Mammary epithelial cell (primary cell): Measurements from ENCODE around the gene OR5B3.

Source experiments
- EZH2 ChIP-seq: IDR thresholded peaks from 2 replicates; pipeline ENCODE4 v1.6.1; 2012; ENCODE audit warnings: low read length, inconsistent platforms, borderline replicate concordance
- TF ChIP-seq, protein P1 (sequence below), 2 donors: IDR thresholded peaks in 1 of 2; conservative IDR thresholded peaks in 1 of 2; 2 replicates each; pipeline ENCODE4 v1.5.1; 2011 to 2012; ENCODE audit warnings: inconsistent platforms in 2 of 2, low read length in 2 of 2, mild to moderate bottlenecking in 2 of 2, control low read depth in 1 of 2, low read depth in 1 of 2; ENCODE audit not compliant: insufficient read depth in 1 of 2; ENCODE audit errors: extremely low read depth in 1 of 2

DNA sequence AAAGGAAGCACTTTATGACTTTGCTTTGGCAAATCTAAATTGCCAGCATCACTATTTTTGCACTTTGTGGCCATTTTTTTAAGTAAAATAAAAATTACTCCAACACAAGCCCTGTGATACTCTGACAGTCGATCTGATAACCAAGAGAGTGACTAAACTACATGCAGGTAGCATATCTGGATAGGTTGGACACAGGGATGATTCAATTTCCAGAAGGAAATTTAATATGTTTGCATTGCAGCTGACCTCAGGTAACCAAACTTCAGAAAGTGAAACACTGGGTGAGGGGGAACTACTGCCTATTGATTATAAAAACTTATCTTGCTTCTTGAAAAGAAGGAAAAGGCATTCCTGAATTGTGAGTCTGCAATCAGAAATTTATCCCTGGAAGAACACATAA is 13.9 kb downstream of the OR5B3 start:
- TF ChIP-seq, protein P1, sequence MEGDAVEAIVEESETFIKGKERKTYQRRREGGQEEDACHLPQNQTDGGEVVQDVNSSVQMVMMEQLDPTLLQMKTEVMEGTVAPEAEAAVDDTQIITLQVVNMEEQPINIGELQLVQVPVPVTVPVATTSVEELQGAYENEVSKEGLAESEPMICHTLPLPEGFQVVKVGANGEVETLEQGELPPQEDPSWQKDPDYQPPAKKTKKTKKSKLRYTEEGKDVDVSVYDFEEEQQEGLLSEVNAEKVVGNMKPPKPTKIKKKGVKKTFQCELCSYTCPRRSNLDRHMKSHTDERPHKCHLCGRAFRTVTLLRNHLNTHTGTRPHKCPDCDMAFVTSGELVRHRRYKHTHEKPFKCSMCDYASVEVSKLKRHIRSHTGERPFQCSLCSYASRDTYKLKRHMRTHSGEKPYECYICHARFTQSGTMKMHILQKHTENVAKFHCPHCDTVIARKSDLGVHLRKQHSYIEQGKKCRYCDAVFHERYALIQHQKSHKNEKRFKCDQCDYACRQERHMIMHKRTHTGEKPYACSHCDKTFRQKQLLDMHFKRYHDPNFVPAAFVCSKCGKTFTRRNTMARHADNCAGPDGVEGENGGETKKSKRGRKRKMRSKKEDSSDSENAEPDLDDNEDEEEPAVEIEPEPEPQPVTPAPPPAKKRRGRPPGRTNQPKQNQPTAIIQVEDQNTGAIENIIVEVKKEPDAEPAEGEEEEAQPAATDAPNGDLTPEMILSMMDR (conservative IDR thresholded peaks at IDR 0.05 in 1 of 2, IDR thresholded peaks at IDR 0.05 in 1 of 2; ENCODE audit: extremely low read depth in 1 of 2, insufficient read depth in 1 of 2, low read depth in 1 of 2, low read length in 2 of 2): no peak
- no peak for TF ChIP-seq EZH2
